Naive thymus-derived CD4-positive, alpha-beta T cell (primary cell): ENCODE measurements around the gene PHACTR1. TPM values are rescaled to one million over a fixed set of nuclear protein-coding genes. Genes with fewer than 3 reads are reported as not detected.

Source experiments
- ATAC-seq: fragments of 150-1000 bp; cut with Tn5 transposase; 2 replicates; pipeline ENCODE4 v1.10.0; 2021; ENCODE audit warnings: mild to moderate bottlenecking, moderate library complexity
- CTCF ChIA-PET: fragments of 350-600 bp; sonication (Branson Sonifier 250); formaldehyde crosslinking; loops from one replicate; lab custom pipeline; 2021; ENCODE audit warnings: antibody characterized with exemption; lab: Charles Lee
- POLR2A ChIA-PET: fragments of 350-600 bp; sonication (Branson Sonifier 250); formaldehyde crosslinking; loops from one replicate; lab custom pipeline; 2021; ENCODE audit warnings: antibody characterized with exemption, inconsistent platforms; lab: Charles Lee
- DNase-seq, 9 donors: peaks; one replicate each; pipeline versions ENCODE4 v3.0.0 to v3.0.0-alpha.2; 2020 to 2022; ENCODE audit warnings: mixed read lengths in 1 of 9
- H3K27ac ChIP-seq: one replicate; pipeline ENCODE4 v1.7.0; 2013; ENCODE audit warnings: mild to moderate bottlenecking, low read depth, low read length, moderate library complexity
- H3K27me3 ChIP-seq, 2 donors: one replicate each; pipeline ENCODE4 v1.7.0; 2013; ENCODE audit warnings: low read length in 2 of 2, mild to moderate bottlenecking in 2 of 2, moderate library complexity in 2 of 2; ENCODE audit not compliant: control insufficient read depth in 2 of 2, insufficient read depth in 2 of 2
- H3K36me3 ChIP-seq, 3 experiments: 1 replicate in 2 of 3; 2 replicates in 1 of 3; pipeline ENCODE4 v1.7.0; 2013; ENCODE audit warnings: low read length in 3 of 3, mild to moderate bottlenecking in 3 of 3, moderate library complexity in 1 of 3; ENCODE audit not compliant: insufficient read depth in 3 of 3, control insufficient read depth in 2 of 3
- H3K4me1 ChIP-seq, 2 donors: one replicate each; pipeline ENCODE4 v1.7.0; 2013; ENCODE audit warnings: low read length in 2 of 2, mild to moderate bottlenecking in 2 of 2, moderate library complexity in 1 of 2; ENCODE audit not compliant: control insufficient read depth in 2 of 2, insufficient read depth in 2 of 2
- H3K4me3 ChIP-seq: 2 replicates; pipeline ENCODE4 v1.7.0; 2013; ENCODE audit warnings: mild to moderate bottlenecking, low read length
- H3K9me3 ChIP-seq, 3 experiments: 1 replicate in 2 of 3; 2 replicates in 1 of 3; pipeline ENCODE4 v1.7.0; 2013; ENCODE audit warnings: low read length in 3 of 3; ENCODE audit not compliant: control insufficient read depth in 2 of 3
- H3K27ac Mint-ChIP-seq, 9 donors: one replicate each; pipeline ENCODE4 v1.8.0; 2020 to 2022; ENCODE audit warnings: mixed read lengths in 9 of 9, mild to moderate bottlenecking in 8 of 9, moderate library complexity in 5 of 9, inconsistent platforms in 2 of 9
- H3K27me3 Mint-ChIP-seq, 5 donors: one replicate each; pipeline ENCODE4 v1.8.0; 2021 to 2022; ENCODE audit warnings: mixed read lengths in 5 of 5, mild to moderate bottlenecking in 1 of 5
- H3K36me3 Mint-ChIP-seq, 5 donors: one replicate each; pipeline ENCODE4 v1.8.0; 2020 to 2022; ENCODE audit warnings: mixed read lengths in 5 of 5, mild to moderate bottlenecking in 3 of 5, inconsistent platforms in 1 of 5
- H3K4me1 Mint-ChIP-seq, 7 donors: one replicate each; pipeline ENCODE4 v1.8.0; 2020 to 2022; ENCODE audit warnings: mixed read lengths in 7 of 7, mild to moderate bottlenecking in 3 of 7, inconsistent platforms in 1 of 7
- H3K4me3 Mint-ChIP-seq, 10 donors: one replicate each; pipeline ENCODE4 v1.8.0; 2020 to 2022; ENCODE audit warnings: mild to moderate bottlenecking in 10 of 10, mixed read lengths in 10 of 10, moderate library complexity in 6 of 10, inconsistent platforms in 2 of 10
- H3K9me3 Mint-ChIP-seq, 11 donors: one replicate each; pipeline ENCODE4 v1.8.0; 2020 to 2022; ENCODE audit warnings: mixed read lengths in 11 of 11, mild to moderate bottlenecking in 4 of 11, inconsistent platforms in 1 of 11, moderate library complexity in 1 of 11
- intact Hi-C, 2 donors: fragments of 100-400 bp; cut with micrococcal nuclease; formaldehyde crosslinking; loops; one replicate each; pipeline ENCODE4 v1.15.1; 2023
- polyA plus RNA-seq, 2 donors: library from polyadenylated mRNA; unstranded; fragments of 300-500 nt; fragmentation: Illumina TruSeq; gene quantifications; one replicate each; pipeline ENCODE4 v1.2.3, GENCODE V29; 2021
- total RNA-seq, 6 experiments: library from RNA in 5 of 6; stranded (reverse) in 5 of 6; gene quantifications; 1 replicate in 5 of 6; 2 replicates in 1 of 6; pipeline ENCODE4 v1.2.3 and lab custom pipeline; 2021 to 2026

PHACTR1 gene
- total and polyA plus RNA-seq, 7 experiments from 2014 or later = 0.18 to 43.1 (median 0.62) TPM

GRCh38 chr6:13080462-13081188, 364.1 kb downstream of the PHACTR1 start:
- no peak overlapping the region for H3K27ac ChIP-seq
- Mint-ChIP-seq H3K4me1 (no peaks in the 10 kb centered on the region), H3K4me3 (no peak overlapping the region), H3K9me3 (peaks cover 0 to 4% (median 0%) of the 10 kb centered on the region in 11 donors), H3K36me3 (no peaks in the 10 kb centered on the region), H3K27ac (no peak overlapping the region), H3K27me3 (peaks cover 6 to 35% (median 23%) of the 10 kb centered on the region in 5 donors)
- intact Hi-C loops = no loop called here
- ChIA-PET POLR2A (no interaction called here), CTCF (no interaction called here)
- ATAC-seq (no peak), DNase-seq (no peak)
- H3K4me3 ChIP-seq = no peak overlapping the region
- H3K36me3 ChIP-seq = no peaks in the 10 kb centered on the region
- no peaks in the 10 kb centered on the region for H3K9me3 ChIP-seq
- H3K4me1 ChIP-seq = no peaks in the 10 kb centered on the region
- no peaks in the 10 kb centered on the region for H3K27me3 ChIP-seq

GRCh38 chr6:13081189-13081563, 364.6 kb downstream of the PHACTR1 start:
- ChIA-PET CTCF (no interaction called here), POLR2A (no interaction called here)
- Mint-ChIP-seq H3K4me3 (no peak overlapping the region), H3K4me1 (no peaks in the 10 kb centered on the region), H3K9me3 (peaks cover 0 to 4% (median 0%) of the 10 kb centered on the region in 11 donors), H3K27ac (no peak overlapping the region), H3K36me3 (no peaks in the 10 kb centered on the region), H3K27me3 (peaks cover 6 to 35% (median 23%) of the 10 kb centered on the region in 5 donors)
- intact Hi-C loops = no loop called here
- Histone ChIP-seq H3K9me3 (no peaks in the 10 kb centered on the region), H3K27ac (no peak overlapping the region), H3K27me3 (no peaks in the 10 kb centered on the region), H3K4me3 (no peak overlapping the region), H3K4me1 (no peaks in the 10 kb centered on the region), H3K36me3 (no peaks in the 10 kb centered on the region)
- DNase-seq = no peak
- no peak for ATAC-seq

GRCh38 chr6:13089296-13089994, 372.9 kb downstream of the PHACTR1 start:
- Histone ChIP-seq H3K36me3 (no peaks in the 10 kb centered on the region), H3K9me3 (no peaks in the 10 kb centered on the region), H3K4me3 (no peak overlapping the region), H3K27ac (no peak overlapping the region), H3K4me1 (no peaks in the 10 kb centered on the region), H3K27me3 (no peaks in the 10 kb centered on the region)
- ChIA-PET CTCF (interaction anchor here (0.7 kb wide), 1 partner anchor 69 kb away, joined by 4 read pairs; no protein-coding TSS in a partner anchor), POLR2A (no interaction called here)
- no peak for DNase-seq
- H3K9me3 Mint-ChIP-seq = peaks cover 0 to 3% (median 0%) of the 10 kb centered on the region in 11 donors
- H3K27me3 Mint-ChIP-seq = peaks cover 3 to 9% (median 8%) of the 10 kb centered on the region in 5 donors
- no peak overlapping the region for H3K4me3 Mint-ChIP-seq
- no peak overlapping the region for H3K27ac Mint-ChIP-seq
- intact Hi-C loops = no loop called here
- no peaks in the 10 kb centered on the region for H3K36me3 Mint-ChIP-seq
- no peaks in the 10 kb centered on the region for H3K4me1 Mint-ChIP-seq
- no peak for ATAC-seq

- Mint-ChIP-seq H3K4me1 (no peaks in the 10 kb centered on the region), H3K27ac (no peak overlapping the region)
These were observed 374.6 kb downstream of the PHACTR1 start for GRCh38 chr6:13091192-13091591.

GRCh38 chr6:13094781-13095425, 378.3 kb downstream of the PHACTR1 start:
- H3K4me1 Mint-ChIP-seq = no peaks in the 10 kb centered on the region

More at GRCh38 chr6:13091192-13091591, 374.6 kb downstream of the PHACTR1 start:
- H3K4me3 Mint-ChIP-seq = no peak overlapping the region
- peaks cover 3 to 11% (median 6%) of the 10 kb centered on the region in 5 donors for H3K27me3 Mint-ChIP-seq
- H3K36me3 ChIP-seq = no peaks in the 10 kb centered on the region
- no peak overlapping the region for H3K4me3 ChIP-seq
- H3K27ac ChIP-seq = no peak overlapping the region
- ChIA-PET POLR2A (no interaction called here), CTCF (no interaction called here)
- H3K9me3 Mint-ChIP-seq = peaks cover 0 to 3% (median 0%) of the 10 kb centered on the region in 11 donors
- H3K27me3 ChIP-seq = no peaks in the 10 kb centered on the region
- H3K36me3 Mint-ChIP-seq = no peaks in the 10 kb centered on the region
- intact Hi-C loops = no loop called here
- no peak for ATAC-seq
- H3K4me1 ChIP-seq = no peaks in the 10 kb centered on the region
- no peak for DNase-seq
- no peaks in the 10 kb centered on the region for H3K9me3 ChIP-seq

GRCh38 chr6:13096084-13096483, 379.5 kb downstream of the PHACTR1 start:
- intact Hi-C loops = no loop called here
- H3K36me3 Mint-ChIP-seq = no peaks in the 10 kb centered on the region

More at GRCh38 chr6:13094781-13095425, 378.3 kb downstream of the PHACTR1 start:
- POLR2A ChIA-PET = no interaction called here
- intact Hi-C loops = no loop called here
- H3K4me3 Mint-ChIP-seq = no peak overlapping the region
- CTCF ChIA-PET = interaction anchor here (0.6 kb wide), 1 partner anchor 813 kb away, joined by 3 read pairs; no protein-coding TSS in a partner anchor
- no peaks in the 10 kb centered on the region for H3K9me3 Mint-ChIP-seq
- Histone ChIP-seq H3K27ac (no peak overlapping the region), H3K4me3 (no peak overlapping the region), H3K36me3 (no peaks in the 10 kb centered on the region), H3K4me1 (no peaks in the 10 kb centered on the region), H3K9me3 (no peaks in the 10 kb centered on the region), H3K27me3 (no peaks in the 10 kb centered on the region)
- ATAC-seq = no peak
- peaks cover 0 to 3% (median 0%) of the 10 kb centered on the region in 5 donors for H3K27me3 Mint-ChIP-seq
- no peak overlapping the region for H3K27ac Mint-ChIP-seq
- no peaks in the 10 kb centered on the region for H3K36me3 Mint-ChIP-seq
- no peak for DNase-seq

More at GRCh38 chr6:13096084-13096483, 379.5 kb downstream of the PHACTR1 start:
- Mint-ChIP-seq H3K4me3 (no peak overlapping the region), H3K9me3 (peaks cover 0 to 1% (median 0%) of the 10 kb centered on the region in 11 donors), H3K27ac (no peak overlapping the region), H3K4me1 (no peaks in the 10 kb centered on the region), H3K27me3 (peaks cover 6 to 8% (median 7%) of the 10 kb centered on the region in 5 donors)
- Histone ChIP-seq H3K4me1 (no peaks in the 10 kb centered on the region), H3K36me3 (no peaks in the 10 kb centered on the region), H3K9me3 (no peaks in the 10 kb centered on the region), H3K4me3 (no peak overlapping the region), H3K27ac (no peak overlapping the region), H3K27me3 (no peaks in the 10 kb centered on the region)
- POLR2A ChIA-PET = no interaction called here
- CTCF ChIA-PET = interaction anchor here (0.6 kb wide), 1 partner anchor 126 kb away, joined by 4 read pairs; no protein-coding TSS in a partner anchor
- DNase-seq (no peak), ATAC-seq (no peak)
